HG03039 (cell line): ENCODE results near the gene LDLR.
"Not testable (repeated sequence)": the region's sequence is repeated elsewhere in the genome, so short reads cannot be mapped to it uniquely, and the experiment has no call there.

ENCODE experiments used
- ATAC-seq: cut with Tn5 transposase; IDR thresholded peaks from one replicate; pipeline ENCODE4 v1.9.1; 2021; ENCODE audit warnings: mild to moderate bottlenecking, moderate library complexity; ENCODE audit not compliant: unreplicated experiment

LDLR gene

GRCh38 chr19:11169896-11170678 is 80.8 kb downstream of the LDLR start:
- ATAC-seq, result no peak

- no peak for ATAC-seq
Measured at GRCh38 chr19:11171144-11171543, 81.9 kb downstream of the LDLR start.

DNA sequence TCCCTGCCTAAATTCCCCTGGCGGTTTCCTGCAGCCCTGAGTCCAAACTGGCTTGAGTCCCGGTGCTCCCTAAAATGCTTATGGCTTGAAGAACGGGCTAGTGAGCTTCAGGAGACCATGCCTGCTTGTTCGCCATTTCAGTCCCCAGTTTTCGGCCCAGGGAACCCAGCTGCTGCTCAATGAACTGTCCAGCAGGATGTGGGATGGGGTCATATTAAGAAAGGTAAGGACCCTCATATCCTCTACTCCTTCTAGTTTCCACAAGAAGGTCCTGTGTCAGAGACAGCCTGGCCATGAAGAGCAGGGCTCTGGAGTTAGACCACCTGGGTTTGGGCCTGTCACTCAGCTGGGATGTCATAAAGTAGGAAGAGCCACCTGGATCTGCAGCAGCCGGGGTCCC is 83.3 kb downstream of the LDLR start:
- no peak for ATAC-seq

- no peak for ATAC-seq
Measured at GRCh38 chr19:11173516-11174155, 84.4 kb downstream of the LDLR start.

GRCh38 chr19:11174336-11174735 is 85.1 kb downstream of the LDLR start:
- ATAC-seq, result no peak

- ATAC-seq, result no peak
Measured at GRCh38 chr19:11175920-11176319, 86.7 kb downstream of the LDLR start.

- no peak for ATAC-seq
Measured at GRCh38 chr19:11176466-11177193, 87.4 kb downstream of the LDLR start.

DNA sequence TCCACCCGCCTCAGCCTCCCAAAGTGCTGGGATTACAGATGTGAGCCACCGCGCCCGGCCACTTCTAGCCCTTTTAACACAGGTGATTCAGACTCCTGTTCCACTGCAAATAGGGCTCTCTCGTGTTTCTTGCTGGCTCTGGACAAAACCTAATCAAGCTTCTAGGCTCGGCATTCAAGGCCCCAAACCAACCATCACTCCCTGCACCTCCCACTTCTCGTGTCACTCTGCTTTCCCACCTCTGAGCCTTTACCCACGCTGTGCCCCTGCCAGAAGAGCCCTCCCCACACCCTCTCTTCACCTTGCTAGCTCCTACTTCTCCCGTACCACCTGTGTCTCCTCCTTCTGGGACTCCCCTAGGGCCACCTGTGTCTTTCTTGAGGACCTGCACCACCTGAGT is 88.3 kb downstream of the LDLR start:
- no peak for ATAC-seq

DNA sequence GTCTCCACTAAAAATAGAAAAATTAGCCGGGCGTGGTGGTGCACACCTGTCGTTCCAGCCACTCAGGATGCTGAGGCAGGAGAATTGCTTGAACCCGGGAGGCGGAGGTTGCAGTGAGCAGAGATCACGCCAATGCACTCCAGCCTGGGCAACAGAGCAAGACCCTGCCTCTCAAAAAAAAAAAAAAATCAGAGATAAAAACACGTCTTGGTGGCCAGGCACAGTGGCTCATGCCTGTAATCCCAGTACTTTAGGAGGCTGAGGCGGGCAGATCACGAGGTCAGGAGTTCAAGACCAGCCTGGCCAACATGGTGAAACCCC is 89.8 kb downstream of the LDLR start:
- ATAC-seq, result not testable (repeated sequence)

DNA sequence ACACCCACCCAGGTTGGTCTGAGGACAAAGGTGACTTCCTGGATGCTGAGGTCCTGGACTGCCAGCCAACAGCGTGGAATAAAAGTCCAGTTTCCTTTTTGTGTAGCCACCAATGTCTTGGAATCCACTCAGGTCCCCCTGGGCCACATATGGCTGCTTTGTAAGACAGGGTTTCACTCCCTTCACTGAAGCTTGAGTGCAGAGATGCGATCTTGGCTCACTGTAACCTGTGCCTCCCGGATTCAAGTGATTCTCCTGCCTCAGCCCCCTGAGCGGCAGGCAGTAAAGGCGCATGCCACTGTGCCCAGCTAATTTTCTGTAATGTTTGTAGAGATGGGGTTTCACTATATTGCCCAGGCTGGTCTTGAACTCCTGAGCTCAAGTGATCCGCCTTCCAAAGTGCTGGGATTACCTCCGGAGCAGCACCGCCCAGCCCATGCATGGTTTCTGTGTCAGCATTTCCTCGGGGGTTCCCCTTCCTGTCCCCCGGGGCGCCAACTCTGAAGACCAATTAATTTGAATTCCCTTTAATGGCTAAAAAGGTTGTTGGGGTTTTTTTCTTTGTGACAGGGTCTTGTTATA is 90.5 kb downstream of the LDLR start:
- no peak for ATAC-seq

- ATAC-seq, result no peak
Measured at GRCh38 chr19:11180346-11180745, 91.1 kb downstream of the LDLR start.

GRCh38 chr19:11180975-11181374 is 91.7 kb downstream of the LDLR start:
- not testable (repeated sequence) for ATAC-seq

DNA sequence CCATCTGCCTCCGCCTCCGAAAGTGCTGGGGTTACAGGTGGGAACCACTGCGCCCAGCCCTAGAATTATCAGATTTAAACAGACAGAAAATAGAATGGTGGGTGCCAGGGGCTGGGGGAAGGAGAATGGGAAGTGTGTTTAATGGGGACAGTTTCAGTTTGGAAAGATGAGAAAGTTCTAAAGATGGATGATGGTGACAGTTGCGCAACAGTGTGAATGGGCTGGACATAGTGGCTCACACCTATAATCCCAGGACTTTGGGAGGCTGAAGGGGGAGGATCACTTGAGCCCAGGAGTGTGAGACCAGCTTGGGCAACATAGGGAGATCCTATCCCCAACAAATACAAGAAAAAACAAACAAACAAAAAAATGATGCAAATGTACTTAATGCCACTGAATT is 92.2 kb downstream of the LDLR start:
- ATAC-seq, result no peak
